IPS DF 4.7 (cell line): ENCODE measurements around the gene PRIMPOL.
"Not testable (repeated sequence)": the region's sequence is repeated elsewhere in the genome, so short reads cannot be mapped to it uniquely, and the experiment has no call there.

Experiments
- DNase-seq: peaks from one replicate; pipeline ENCODE4 v3.0.0-alpha.2; 2013; ENCODE audit warnings: low spot score; ENCODE audit errors: extremely low read depth

Gene PRIMPOL

GRCh38 chr4:184649026-184649970, at the start of gene PRIMPOL, which contains the start of gene CASP3:
TSS of gene PRIMPOL (plus strand) at chr4:184649738. CDS start at chr4:184657141, 7,403 bp downstream.
TSS of gene CASP3 (minus strand) at chr4:184649447. CDS start at chr4:184638453, 10,994 bp downstream.
- DNase-seq, result no peak

GRCh38 chr4:184600982-184601381, 48.6 kb upstream of the PRIMPOL start:
- not testable (repeated sequence) for DNase-seq

GRCh38 chr4:184602857-184603256, 46.7 kb upstream of the PRIMPOL start:
- DNase-seq, result not testable (repeated sequence)

GRCh38 chr4:184607429-184607828, 42.1 kb upstream of the PRIMPOL start:
- not testable (repeated sequence) for DNase-seq

- no peak for DNase-seq
Measured at GRCh38 chr4:184612074-184612473, 37.5 kb upstream of the PRIMPOL start.

GRCh38 chr4:184613405-184613804, 36.1 kb upstream of the PRIMPOL start:
- DNase-seq, result no peak

GRCh38 chr4:184614509-184614908, 35.0 kb upstream of the PRIMPOL start:
- DNase-seq, result no peak

GRCh38 chr4:184616168-184616567, 33.4 kb upstream of the PRIMPOL start:
- DNase-seq, result not testable (repeated sequence)

- DNase-seq, result no peak
Measured at GRCh38 chr4:184616633-184617551, 32.6 kb upstream of the PRIMPOL start.

GRCh38 chr4:184617600-184618196, 31.8 kb upstream of the PRIMPOL start:
- no peak for DNase-seq

- DNase-seq, result no peak
Measured at GRCh38 chr4:184620212-184620867, 29.2 kb upstream of the PRIMPOL start.

GRCh38 chr4:184621518-184621917, 28.0 kb upstream of the PRIMPOL start:
- no peak for DNase-seq

- DNase-seq, result not testable (repeated sequence)
Measured at GRCh38 chr4:184624504-184624903, 25.0 kb upstream of the PRIMPOL start.

GRCh38 chr4:184624972-184625554, 24.5 kb upstream of the PRIMPOL start:
- no peak for DNase-seq

- DNase-seq, result not testable (repeated sequence)
Measured at GRCh38 chr4:184625783-184626596, 23.5 kb upstream of the PRIMPOL start.

GRCh38 chr4:184628103-184628502, 21.4 kb upstream of the PRIMPOL start:
- no peak for DNase-seq

- DNase-seq, result no peak
Measured at GRCh38 chr4:184632842-184633241, 16.7 kb upstream of the PRIMPOL start.

- DNase-seq, result no peak
Measured at GRCh38 chr4:184635381-184635780, 14.2 kb upstream of the PRIMPOL start.

- no peak for DNase-seq
Measured at GRCh38 chr4:184636144-184636543, 13.4 kb upstream of the PRIMPOL start.

- DNase-seq, result no peak
Measured at GRCh38 chr4:184636897-184637296, 12.6 kb upstream of the PRIMPOL start.
